Measurements from ENCODE around the gene TIPRL. TPM values are rescaled to one million over a fixed set of nuclear protein-coding genes. Genes with fewer than 3 reads are reported as not detected.

The TIPRL gene
- total RNA-seq, 2 donors from 2014 or later: 29.3 to 30.9 TPM

DNA sequence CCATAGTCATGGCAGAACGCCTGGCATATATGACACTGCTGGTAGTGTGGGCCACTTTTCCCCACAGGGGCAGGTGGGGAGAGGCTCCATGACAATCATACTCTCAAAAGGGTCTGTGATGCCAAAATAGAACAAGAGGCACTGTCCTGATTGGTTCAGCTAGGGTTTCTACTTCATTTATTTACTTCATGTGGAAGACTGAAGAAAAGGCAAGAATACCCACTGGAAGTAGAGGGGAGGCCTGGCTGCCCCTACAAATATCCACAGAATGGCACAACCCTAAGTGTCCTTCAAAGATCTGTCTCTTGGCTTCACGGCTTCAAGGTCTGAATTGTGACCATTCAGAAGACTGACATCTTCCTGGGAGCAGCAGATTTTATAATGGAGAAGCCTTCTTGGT lies 42.5 kb downstream of the TIPRL start:
- H3K36me3 ChIP-seq (ENCODE audit: control insufficient read depth, insufficient read depth, low read length): no peaks in the 10 kb centered on the region
- WGBS, 2 experiments (ENCODE audit: insufficient coverage in 1 of 2, insufficient read length in 1 of 2): 90 to 92% methylated on average over 2 of the region's 2 CpGs
- Mint-ChIP-seq H3K27me3 (ENCODE audit: insufficient read depth) (peaks cover 10% of the 10 kb centered on the region), H3K4me3 (no peak overlapping the region), H3K4me1 (peaks cover 6% of the 10 kb centered on the region), H3K36me3 (ENCODE audit: low read depth) (no peaks in the 10 kb centered on the region), H3K9me3 (peaks cover 11% of the 10 kb centered on the region), H3K27ac (no peak overlapping the region)
- H3K27ac ChIP-seq (ENCODE audit: low read depth, low read length): no peak overlapping the region
- TF ChIP-seq, protein P1, sequence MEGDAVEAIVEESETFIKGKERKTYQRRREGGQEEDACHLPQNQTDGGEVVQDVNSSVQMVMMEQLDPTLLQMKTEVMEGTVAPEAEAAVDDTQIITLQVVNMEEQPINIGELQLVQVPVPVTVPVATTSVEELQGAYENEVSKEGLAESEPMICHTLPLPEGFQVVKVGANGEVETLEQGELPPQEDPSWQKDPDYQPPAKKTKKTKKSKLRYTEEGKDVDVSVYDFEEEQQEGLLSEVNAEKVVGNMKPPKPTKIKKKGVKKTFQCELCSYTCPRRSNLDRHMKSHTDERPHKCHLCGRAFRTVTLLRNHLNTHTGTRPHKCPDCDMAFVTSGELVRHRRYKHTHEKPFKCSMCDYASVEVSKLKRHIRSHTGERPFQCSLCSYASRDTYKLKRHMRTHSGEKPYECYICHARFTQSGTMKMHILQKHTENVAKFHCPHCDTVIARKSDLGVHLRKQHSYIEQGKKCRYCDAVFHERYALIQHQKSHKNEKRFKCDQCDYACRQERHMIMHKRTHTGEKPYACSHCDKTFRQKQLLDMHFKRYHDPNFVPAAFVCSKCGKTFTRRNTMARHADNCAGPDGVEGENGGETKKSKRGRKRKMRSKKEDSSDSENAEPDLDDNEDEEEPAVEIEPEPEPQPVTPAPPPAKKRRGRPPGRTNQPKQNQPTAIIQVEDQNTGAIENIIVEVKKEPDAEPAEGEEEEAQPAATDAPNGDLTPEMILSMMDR (conservative IDR thresholded peaks at IDR 0.05): no peak
- DNase-seq: no peak
- no peaks in the 10 kb centered on the region for H3K27me3 ChIP-seq (ENCODE audit: control insufficient read depth, insufficient read depth, low read length, poor library complexity, severe bottlenecking)
- peaks cover 8% of the 10 kb centered on the region for H3K9me3 ChIP-seq (ENCODE audit: control insufficient read depth, low read length)
- no peak overlapping the region for H3K4me3 ChIP-seq (ENCODE audit: low read length)
- H3K9ac ChIP-seq (ENCODE audit: extremely low read depth, low read length, poor library complexity, severe bottlenecking): no peak overlapping the region
- H3K4me1 ChIP-seq (ENCODE audit: control insufficient read depth, insufficient read depth, low read length): peaks cover 4% of the 10 kb centered on the region

DNA sequence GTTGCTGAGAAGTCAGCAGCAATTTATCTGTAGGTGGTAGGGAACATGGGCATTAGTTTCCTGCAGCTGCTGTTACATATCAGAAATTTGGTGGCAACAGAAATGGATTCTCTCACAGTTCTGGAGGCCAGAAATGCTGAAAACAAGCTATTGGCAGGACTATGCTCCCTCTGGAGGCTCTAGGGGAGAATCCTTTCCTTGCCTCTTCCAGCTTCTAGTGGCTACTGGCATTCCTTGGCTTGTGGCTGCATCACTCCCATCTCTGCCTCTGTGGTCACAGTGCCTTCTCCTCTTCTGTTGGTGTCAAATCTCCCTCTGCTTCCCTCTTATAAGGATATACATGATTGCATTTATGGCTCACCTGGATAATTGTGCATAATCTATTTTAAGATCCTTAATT lies 44.5 kb downstream of the TIPRL start:
- TF ChIP-seq, protein P1 (conservative IDR thresholded peaks at IDR 0.05): no peak
- DNase-seq: no peak
- peaks cover 11% of the 10 kb centered on the region for H3K9me3 Mint-ChIP-seq
- no peaks in the 10 kb centered on the region for H3K36me3 ChIP-seq (ENCODE audit: control insufficient read depth, insufficient read depth, low read length)
- no peak overlapping the region for H3K27ac Mint-ChIP-seq
- H3K9me3 ChIP-seq (ENCODE audit: control insufficient read depth, low read length): peaks cover 8% of the 10 kb centered on the region
- no peak overlapping the region for H3K4me3 ChIP-seq (ENCODE audit: low read length)
- no peaks in the 10 kb centered on the region for H3K27me3 ChIP-seq (ENCODE audit: control insufficient read depth, insufficient read depth, low read length, poor library complexity, severe bottlenecking)
- no peak overlapping the region for H3K27ac ChIP-seq (ENCODE audit: low read depth, low read length)
- H3K4me1 Mint-ChIP-seq: peaks cover 20% of the 10 kb centered on the region
- H3K4me3 Mint-ChIP-seq: no peak overlapping the region
- H3K27me3 Mint-ChIP-seq (ENCODE audit: insufficient read depth): peaks cover 10% of the 10 kb centered on the region
- H3K4me1 ChIP-seq (ENCODE audit: control insufficient read depth, insufficient read depth, low read length): peaks cover 4% of the 10 kb centered on the region
- H3K9ac ChIP-seq (ENCODE audit: extremely low read depth, low read length, poor library complexity, severe bottlenecking): no peak overlapping the region
- H3K36me3 Mint-ChIP-seq (ENCODE audit: low read depth): peaks cover 2% of the 10 kb centered on the region

DNA sequence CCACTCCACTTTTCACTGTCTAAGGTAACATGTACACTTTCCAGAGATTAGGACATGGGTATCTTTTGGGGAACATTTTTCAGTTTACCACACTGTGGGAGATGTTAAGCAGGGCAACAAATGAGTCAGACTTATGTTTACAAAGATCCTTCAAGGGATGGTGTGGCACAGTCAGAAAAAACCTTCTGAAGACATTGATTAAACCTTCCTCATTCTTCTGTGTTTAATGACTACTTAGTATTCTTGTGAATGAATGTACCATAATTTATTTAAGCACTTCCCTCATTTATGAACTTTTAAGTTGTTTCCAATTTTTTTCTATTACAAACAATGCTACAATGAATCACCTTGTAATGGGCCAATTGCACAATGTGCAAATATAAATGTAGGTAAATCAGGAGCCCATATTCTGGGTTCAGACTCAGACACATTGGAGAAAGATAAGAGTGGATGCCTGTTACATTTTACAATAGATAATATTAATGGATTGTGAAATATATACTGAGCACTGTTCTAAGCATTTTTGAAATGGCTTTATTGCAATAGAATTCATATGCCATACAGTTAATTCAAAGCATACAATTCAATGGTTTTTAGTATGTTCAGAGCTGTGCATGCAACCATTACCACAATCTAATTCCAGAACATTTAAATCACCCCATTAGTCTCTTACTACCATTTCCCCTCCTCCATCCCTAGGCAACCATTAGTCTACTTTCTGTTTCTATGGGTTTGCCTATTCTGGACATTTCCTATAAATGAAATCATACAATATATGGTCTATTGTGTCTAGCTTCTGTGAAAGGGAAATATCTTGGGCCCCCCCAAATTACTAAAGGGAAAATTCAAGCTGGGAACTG lies 45.1 kb downstream of the TIPRL start:
- H3K9ac ChIP-seq (ENCODE audit: extremely low read depth, low read length, poor library complexity, severe bottlenecking): no peak overlapping the region
- H3K36me3 Mint-ChIP-seq (ENCODE audit: low read depth): peaks cover 2% of the 10 kb centered on the region
- DNase-seq: no peak
- no peaks in the 10 kb centered on the region for H3K27me3 ChIP-seq (ENCODE audit: control insufficient read depth, insufficient read depth, low read length, poor library complexity, severe bottlenecking)
- peaks cover 4% of the 10 kb centered on the region for H3K4me1 ChIP-seq (ENCODE audit: control insufficient read depth, insufficient read depth, low read length)
- peaks cover 8% of the 10 kb centered on the region for H3K9me3 ChIP-seq (ENCODE audit: control insufficient read depth, low read length)
- H3K4me1 Mint-ChIP-seq: peaks cover 20% of the 10 kb centered on the region
- no peak overlapping the region for H3K27ac ChIP-seq (ENCODE audit: low read depth, low read length)
- H3K27ac Mint-ChIP-seq: no peak overlapping the region
- H3K27me3 Mint-ChIP-seq (ENCODE audit: insufficient read depth): peaks cover 10% of the 10 kb centered on the region
- H3K36me3 ChIP-seq (ENCODE audit: control insufficient read depth, insufficient read depth, low read length): peaks cover 3% of the 10 kb centered on the region
- no peak overlapping the region for H3K4me3 Mint-ChIP-seq
- peaks cover 11% of the 10 kb centered on the region for H3K9me3 Mint-ChIP-seq
- H3K4me3 ChIP-seq (ENCODE audit: low read length): peak overlapping the region; percentile 85
- TF ChIP-seq, protein P1 (conservative IDR thresholded peaks at IDR 0.05): no peak

All from endodermal cell (in vitro differentiated cells).